Muscle layer of colon (tissue), 2 donors: Measurements from ENCODE around the gene KIAA1210.
"Not testable (repeated sequence)": the region's sequence is repeated elsewhere in the genome, so short reads cannot be mapped to it uniquely, and the experiment has no call there.

Experiments used
- H3K27ac ChIP-seq: one replicate; pipeline ENCODE4 v1.7.0; 2013; ENCODE audit warnings: low read depth, mild to moderate bottlenecking, low read length, moderate library complexity
- H3K27me3 ChIP-seq, 2 donors: one replicate each; pipeline ENCODE4 v1.7.0; 2013; ENCODE audit warnings: low read length in 2 of 2, mild to moderate bottlenecking in 2 of 2; ENCODE audit not compliant: insufficient read depth in 2 of 2, control insufficient read depth in 1 of 2
- H3K36me3 ChIP-seq: one replicate; pipeline ENCODE4 v1.7.0; 2013; ENCODE audit warnings: mild to moderate bottlenecking, low read length; ENCODE audit not compliant: insufficient read depth
- H3K4me1 ChIP-seq: one replicate; pipeline ENCODE4 v1.7.0; 2013; ENCODE audit warnings: mild to moderate bottlenecking, low read length; ENCODE audit not compliant: insufficient read depth
- H3K4me3 ChIP-seq, 2 donors: one replicate each; pipeline ENCODE4 v1.7.0; 2013; ENCODE audit warnings: low read length in 2 of 2, low read depth in 1 of 2, mild to moderate bottlenecking in 1 of 2, moderate library complexity in 1 of 2
- H3K9ac ChIP-seq: one replicate; pipeline ENCODE4 v1.7.0; 2013; ENCODE audit warnings: low read length
- H3K9me3 ChIP-seq: one replicate; pipeline ENCODE4 v1.7.0; 2013; ENCODE audit warnings: mild to moderate bottlenecking, low read length
- donor health status: abdominal sarcoma.
- donor health status: Adenocarcinoma of cecum.

The KIAA1210 gene

DNA sequence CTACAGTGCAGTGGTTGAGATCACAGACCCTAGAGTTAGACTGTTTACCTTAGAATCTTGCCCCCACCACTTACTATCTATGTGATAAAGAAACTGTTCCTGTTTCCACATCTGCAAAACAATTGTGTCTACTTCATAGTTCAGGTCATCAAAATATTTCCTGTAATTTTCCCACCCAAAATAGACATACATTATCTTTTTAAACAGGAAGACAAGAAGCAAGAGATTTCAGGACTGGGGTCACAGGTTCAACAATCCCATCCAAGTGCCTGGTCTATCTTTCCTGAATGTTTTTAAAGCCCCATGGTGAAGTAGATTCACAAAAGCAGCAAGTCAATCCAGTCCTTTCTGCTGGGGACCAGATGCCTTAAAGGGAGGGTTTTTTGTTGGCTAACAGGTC, 96.6 kb downstream of the KIAA1210 start:
- H3K36me3 ChIP-seq: no peaks in the 10 kb centered on the region
- H3K9ac ChIP-seq: no peak overlapping the region
- no peaks in the 10 kb centered on the region for H3K4me1 ChIP-seq
- no peak overlapping the region for H3K27ac ChIP-seq
- no peak overlapping the region for H3K4me3 ChIP-seq
- H3K9me3 ChIP-seq: no peaks in the 10 kb centered on the region
- H3K27me3 ChIP-seq: no peaks in the 10 kb centered on the region

DNA sequence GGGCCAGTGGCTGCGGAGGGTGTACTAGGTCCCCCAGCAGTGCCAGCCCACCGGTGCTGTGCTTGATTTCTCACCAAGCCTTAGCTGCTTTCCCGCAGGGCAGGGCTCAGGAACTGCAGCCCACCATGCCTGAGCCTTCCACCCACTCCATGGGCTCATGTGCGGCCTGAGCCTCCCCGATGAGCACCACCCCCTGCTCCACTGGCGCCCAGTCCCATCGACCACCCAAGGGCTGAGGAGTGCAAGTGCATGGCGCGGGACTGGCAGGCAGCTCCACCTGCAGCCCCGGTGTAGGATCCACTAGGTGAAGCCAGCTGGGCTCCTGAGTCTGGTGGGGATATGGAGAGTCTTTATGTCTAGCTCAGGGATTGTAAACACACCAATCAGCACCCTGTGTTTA, 98.0 kb downstream of the KIAA1210 start:
- not testable (repeated sequence) for H3K9me3 ChIP-seq, H3K4me3 ChIP-seq, H3K4me1 ChIP-seq, H3K9ac ChIP-seq, H3K27me3 ChIP-seq, H3K36me3 ChIP-seq, H3K27ac ChIP-seq

DNA sequence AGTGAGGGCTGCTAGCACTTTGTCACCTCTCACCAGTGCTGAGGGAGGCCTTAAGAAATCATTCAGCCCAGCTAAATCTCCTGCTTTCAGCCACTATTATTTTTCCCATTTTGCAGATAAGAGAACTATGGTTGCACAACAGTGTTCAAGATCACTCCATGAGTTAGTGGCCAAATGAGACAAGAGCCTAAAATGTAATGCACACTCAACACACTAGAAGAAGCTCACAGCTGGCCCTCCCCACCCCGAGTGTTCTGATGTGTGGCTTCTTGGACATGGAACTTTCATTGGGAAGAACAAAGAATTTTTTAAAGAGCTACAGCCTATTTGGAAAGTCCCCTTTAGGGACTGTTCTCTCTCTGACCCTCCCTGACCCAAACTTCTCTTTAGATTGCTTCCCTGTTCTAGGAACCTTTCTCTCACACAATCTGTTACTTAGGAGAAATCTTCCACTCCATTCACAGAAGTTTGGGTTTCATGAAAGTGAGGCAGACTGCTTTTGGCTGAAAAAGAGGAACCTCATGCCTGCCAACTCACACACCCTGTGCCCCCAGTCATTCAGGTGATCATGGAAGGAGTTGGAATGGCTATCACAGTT, 98.8 kb downstream of the KIAA1210 start:
- H3K9me3 ChIP-seq: no peaks in the 10 kb centered on the region
- H3K27me3 ChIP-seq: no peaks in the 10 kb centered on the region
- H3K36me3 ChIP-seq: no peaks in the 10 kb centered on the region
- no peak overlapping the region for H3K9ac ChIP-seq
- H3K4me3 ChIP-seq: no peak overlapping the region
- no peak overlapping the region for H3K27ac ChIP-seq
- no peaks in the 10 kb centered on the region for H3K4me1 ChIP-seq
